ENCODE results near the gene GRIK4.

DNA sequence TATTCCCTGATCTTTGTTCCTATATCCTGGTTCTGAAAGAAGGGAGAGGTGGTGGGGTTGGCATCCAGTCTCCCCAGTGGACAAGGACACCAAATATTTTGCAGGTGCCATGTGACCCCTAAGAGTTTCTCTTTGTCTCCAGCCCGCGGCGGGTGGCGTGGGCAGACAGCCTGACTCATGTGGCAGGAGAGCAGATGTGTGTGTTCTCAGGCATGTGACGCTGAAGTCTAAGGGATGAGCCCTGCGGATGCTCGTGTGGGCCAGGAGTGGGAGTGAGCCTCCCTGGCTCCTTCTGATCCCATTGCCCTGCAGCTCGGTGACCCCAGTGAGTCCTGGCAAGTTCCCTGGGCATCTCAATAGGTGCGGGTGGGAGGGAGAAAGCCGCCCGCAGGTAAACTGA is 417.5 kb downstream of the GRIK4 start:
- TF ChIP-seq, protein P1, sequence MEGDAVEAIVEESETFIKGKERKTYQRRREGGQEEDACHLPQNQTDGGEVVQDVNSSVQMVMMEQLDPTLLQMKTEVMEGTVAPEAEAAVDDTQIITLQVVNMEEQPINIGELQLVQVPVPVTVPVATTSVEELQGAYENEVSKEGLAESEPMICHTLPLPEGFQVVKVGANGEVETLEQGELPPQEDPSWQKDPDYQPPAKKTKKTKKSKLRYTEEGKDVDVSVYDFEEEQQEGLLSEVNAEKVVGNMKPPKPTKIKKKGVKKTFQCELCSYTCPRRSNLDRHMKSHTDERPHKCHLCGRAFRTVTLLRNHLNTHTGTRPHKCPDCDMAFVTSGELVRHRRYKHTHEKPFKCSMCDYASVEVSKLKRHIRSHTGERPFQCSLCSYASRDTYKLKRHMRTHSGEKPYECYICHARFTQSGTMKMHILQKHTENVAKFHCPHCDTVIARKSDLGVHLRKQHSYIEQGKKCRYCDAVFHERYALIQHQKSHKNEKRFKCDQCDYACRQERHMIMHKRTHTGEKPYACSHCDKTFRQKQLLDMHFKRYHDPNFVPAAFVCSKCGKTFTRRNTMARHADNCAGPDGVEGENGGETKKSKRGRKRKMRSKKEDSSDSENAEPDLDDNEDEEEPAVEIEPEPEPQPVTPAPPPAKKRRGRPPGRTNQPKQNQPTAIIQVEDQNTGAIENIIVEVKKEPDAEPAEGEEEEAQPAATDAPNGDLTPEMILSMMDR (IDR thresholded peaks at IDR 0.05), result no peak
- no peak for TF ChIP-seq POLR2A (IDR thresholded peaks at IDR 0.05)
